ENCODE measurements around the gene C3orf70.

Gene C3orf70

GRCh38 chr3:185042312-185043050, 110.4 kb downstream of the C3orf70 start:
- DNase-seq = no peak

- no peak for DNase-seq
Observed at GRCh38 chr3:185041540-185041939, 111.3 kb downstream of the C3orf70 start.

- DNase-seq = no peak
Observed at GRCh38 chr3:185040425-185040824, 112.4 kb downstream of the C3orf70 start.

DNA sequence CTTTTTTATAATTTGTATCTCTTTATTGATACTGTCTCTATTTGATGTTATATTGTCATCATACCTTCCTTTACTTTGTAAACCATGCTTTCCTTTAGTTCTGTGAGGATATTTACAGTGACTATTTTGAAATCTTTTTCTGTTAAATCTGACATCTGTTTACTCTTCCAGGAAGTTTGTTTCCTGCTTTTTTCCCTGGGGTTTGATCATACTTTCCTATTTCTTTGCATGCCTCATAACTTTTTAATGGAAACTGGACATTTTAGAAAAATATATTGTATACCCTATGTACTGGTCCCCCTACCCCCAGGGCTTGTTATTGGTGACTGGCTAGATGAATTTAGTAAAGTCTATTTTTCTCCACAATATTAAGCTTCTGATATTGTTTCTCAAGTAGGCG, 115.1 kb downstream of the C3orf70 start:
- DNase-seq = no peak

DNA sequence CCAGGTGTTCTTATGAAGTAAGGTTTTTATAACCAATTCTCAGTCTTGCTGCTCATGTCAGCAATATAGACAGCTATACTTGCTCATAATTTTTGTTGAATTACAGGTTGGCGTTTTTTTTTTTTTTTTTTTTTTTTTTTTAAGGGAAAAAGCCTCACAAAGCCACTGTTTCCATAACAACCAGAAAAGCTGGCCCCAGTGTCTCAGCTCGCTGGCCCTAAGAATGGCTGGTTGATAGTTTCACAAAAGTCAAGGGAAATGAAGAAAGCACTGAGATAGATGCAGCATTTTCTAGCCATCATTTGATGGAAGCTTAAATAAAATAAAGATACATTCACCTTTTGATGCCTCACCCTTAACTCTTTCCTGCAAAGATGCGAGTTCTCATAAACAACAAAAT, 121.9 kb downstream of the C3orf70 start:
- no peak for DNase-seq

DNA sequence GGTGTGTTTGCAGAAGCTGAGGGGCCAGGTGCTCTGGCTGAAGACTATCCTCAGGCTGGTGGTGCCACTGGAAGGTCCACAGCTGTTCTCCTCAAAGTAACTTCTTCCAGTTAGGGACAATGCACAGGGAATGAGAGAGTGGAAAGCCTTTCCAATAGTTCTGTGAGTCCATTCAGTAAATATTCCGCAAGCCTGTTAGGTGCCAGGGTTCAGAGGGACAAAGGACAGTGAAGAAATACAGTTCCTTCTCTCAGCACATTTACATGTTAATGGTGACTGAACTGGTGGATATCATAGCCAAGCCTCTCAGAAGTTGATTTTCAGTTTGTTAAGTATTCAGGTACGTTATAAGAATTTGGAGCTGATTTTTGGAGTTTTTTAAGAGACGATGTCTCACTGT, 122.5 kb downstream of the C3orf70 start:
- DNase-seq = no peak

DNA sequence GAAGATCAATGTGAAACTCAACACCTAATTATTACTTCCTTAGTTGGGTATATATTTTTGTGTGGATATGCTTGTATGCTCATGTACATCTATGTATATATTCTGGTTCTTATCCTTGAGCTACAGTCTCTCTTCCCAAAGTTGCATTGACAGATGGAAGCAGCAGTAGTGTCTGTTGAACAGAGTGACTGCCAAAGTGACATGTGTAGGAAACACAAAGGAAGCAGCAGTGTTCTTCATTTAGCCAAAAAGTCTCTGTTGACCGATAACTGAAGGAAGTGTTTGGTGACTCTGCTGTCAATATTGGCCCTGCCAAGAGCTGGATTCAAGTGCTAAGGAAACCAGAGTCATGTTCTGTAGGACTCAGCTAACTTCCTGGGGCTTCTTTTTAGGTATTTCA, 123.8 kb downstream of the C3orf70 start:
- no peak for DNase-seq

DNA sequence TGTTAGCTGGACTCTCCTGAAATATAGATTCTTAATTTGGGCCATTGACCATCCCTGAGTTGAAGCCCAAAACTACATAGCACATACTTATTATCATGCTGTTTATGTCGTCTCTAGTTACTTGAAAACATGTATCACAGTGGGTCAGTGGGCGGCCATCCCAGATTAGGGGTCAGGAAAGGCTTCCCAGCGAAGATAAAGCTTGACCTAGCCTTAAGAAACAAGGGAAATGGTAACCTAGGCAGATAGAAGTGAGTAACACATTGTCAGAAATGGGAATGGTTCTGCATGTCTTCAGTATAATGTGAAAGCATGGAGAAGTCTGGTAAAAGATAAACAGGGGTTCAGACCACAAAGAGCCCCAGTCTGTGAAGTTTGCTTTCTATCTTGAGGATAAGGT, 124.7 kb downstream of the C3orf70 start:
- no peak for DNase-seq

Measured in NCI-H2171 treated with DMSO at 0.1 percent for 48 hours (cell line).